HepG2 (cell line): ENCODE data around the gene PIGZ. TPM values are rescaled to one million over a fixed set of nuclear protein-coding genes. Genes with fewer than 3 reads are reported as not detected.

Source experiments
- ATF7 ChIP-seq, 2 experiments: fragments of 450-650 bp in 1 of 2; sonication (generic) in 1 of 2; formaldehyde crosslinking in 1 of 2; IDR thresholded peaks; 2 replicates each; pipeline versions ENCODE4 v1.4.0 to v1.6.1; 2016 to 2020; ENCODE audit warnings: antibody characterized with exemption in 1 of 2, mild to moderate bottlenecking in 1 of 2, missing genetic modification reagents in 1 of 2
- FOXJ3 ChIP-seq: sonication (generic); formaldehyde crosslinking; IDR thresholded peaks from 2 replicates; pipeline ENCODE4 v1.4.0; 2020; ENCODE audit warnings: missing genetic modification reagents, mild to moderate bottlenecking, borderline replicate concordance
- GZF1 ChIP-seq: sonication (generic); formaldehyde crosslinking; IDR thresholded peaks from 2 replicates; pipeline ENCODE4 v1.5.1; 2020; ENCODE audit warnings: mild to moderate bottlenecking, missing genetic modification reagents
- HMG20B ChIP-seq: conservative IDR thresholded peaks from 2 replicates; pipeline ENCODE4 v1.6.1; 2016; ENCODE audit warnings: missing genetic modification reagents, missing compliant biosample characterization
- HOXD1 ChIP-seq: sonication (generic); formaldehyde crosslinking; IDR thresholded peaks from 2 replicates; pipeline ENCODE4 v1.5.0; 2020; ENCODE audit warnings: missing genetic modification reagents
- KLF11 ChIP-seq: IDR thresholded peaks from 2 replicates; pipeline ENCODE4 v1.6.1; 2016; ENCODE audit warnings: missing compliant biosample characterization
- MAF1 ChIP-seq: sonication (generic); formaldehyde crosslinking; IDR thresholded peaks from 2 replicates; pipeline ENCODE4 v1.5.0; 2020; ENCODE audit warnings: missing genetic modification reagents, borderline replicate concordance
- MEIS1 ChIP-seq: sonication (generic); formaldehyde crosslinking; IDR thresholded peaks from 2 replicates; pipeline ENCODE4 v1.9.0; 2021; ENCODE audit warnings: mild to moderate bottlenecking, missing genetic modification reagents, moderate library complexity, borderline replicate concordance
- MIER2 ChIP-seq: IDR thresholded peaks from 2 replicates; pipeline ENCODE4 v1.6.1; 2016; ENCODE audit warnings: missing biosample characterization, missing genetic modification reagents
- NFATC3 ChIP-seq: sonication (generic); formaldehyde crosslinking; IDR thresholded peaks from 2 replicates; pipeline ENCODE4 v1.5.1; 2020; ENCODE audit warnings: mild to moderate bottlenecking, missing genetic modification reagents
- PHF21A ChIP-seq: sonication (generic); formaldehyde crosslinking; IDR thresholded peaks from 2 replicates; pipeline ENCODE4 v1.5.0; 2020; ENCODE audit warnings: mild to moderate bottlenecking, missing genetic modification reagents
- SSRP1 ChIP-seq: IDR thresholded peaks from 2 replicates; pipeline ENCODE4 v1.6.1; 2016; ENCODE audit warnings: control low read depth
- TEAD3 ChIP-seq: optimal IDR thresholded peaks from 2 replicates; pipeline ENCODE3; 2016; ENCODE audit warnings: borderline replicate concordance
- YY1 ChIP-seq: IDR thresholded peaks from 2 replicates; pipeline ENCODE4 v1.6.1; 2011; ENCODE audit warnings: low read length, low read depth, moderate library complexity, mild to moderate bottlenecking; ENCODE audit not compliant: insufficient read depth, insufficient replicate concordance
- ZBTB42 ChIP-seq: sonication (generic); formaldehyde crosslinking; IDR thresholded peaks from 2 replicates; pipeline ENCODE4 v1.5.0; 2020; ENCODE audit warnings: mild to moderate bottlenecking, missing genetic modification reagents
- ZFP1 ChIP-seq: IDR thresholded peaks from 2 replicates; pipeline ENCODE4 v1.6.1; 2016
- ZFP36L1 ChIP-seq: sonication (generic); formaldehyde crosslinking; IDR thresholded peaks from 2 replicates; pipeline ENCODE4 v1.8.0; 2022; ENCODE audit warnings: mild to moderate bottlenecking, missing genetic modification reagents, moderate library complexity
- ZNF101 ChIP-seq: sonication (generic); formaldehyde crosslinking; IDR thresholded peaks from 2 replicates; pipeline ENCODE4 v1.4.0; 2020; ENCODE audit warnings: mild to moderate bottlenecking, low read depth, missing genetic modification reagents, borderline replicate concordance
- ZNF33A ChIP-seq: sonication (generic); formaldehyde crosslinking; IDR thresholded peaks from 2 replicates; pipeline ENCODE4 v1.5.1; 2020; ENCODE audit warnings: missing genetic modification reagents, mild to moderate bottlenecking, moderate library complexity, borderline replicate concordance
- ZNF510 ChIP-seq: sonication (generic); formaldehyde crosslinking; IDR thresholded peaks from 2 replicates; pipeline ENCODE4 v1.4.0; 2020; ENCODE audit warnings: low read depth, mild to moderate bottlenecking, missing genetic modification reagents
- ZNF558 ChIP-seq: sonication (generic); formaldehyde crosslinking; IDR thresholded peaks from 2 replicates; pipeline ENCODE4 v1.9.0; 2022; ENCODE audit warnings: mild to moderate bottlenecking, missing genetic modification reagents, borderline replicate concordance
- ZNF563 ChIP-seq: sonication (generic); formaldehyde crosslinking; IDR thresholded peaks from 2 replicates; pipeline ENCODE4 v1.8.0; 2022; ENCODE audit warnings: mild to moderate bottlenecking, moderate library complexity, missing genetic modification reagents
- ZNF607 ChIP-seq: sonication (generic); formaldehyde crosslinking; IDR thresholded peaks from 2 replicates; pipeline ENCODE4 v1.5.1; 2020; ENCODE audit warnings: missing genetic modification reagents, mild to moderate bottlenecking, borderline replicate concordance
- ZNF672 ChIP-seq: sonication (generic); formaldehyde crosslinking; IDR thresholded peaks from 2 replicates; pipeline ENCODE4 v1.8.1; 2022; ENCODE audit warnings: missing genetic modification reagents
- ZNF782 ChIP-seq: sonication (generic); formaldehyde crosslinking; IDR thresholded peaks from 2 replicates; pipeline ENCODE4 v1.4.0; 2020; ENCODE audit warnings: missing genetic modification reagents, mild to moderate bottlenecking, borderline replicate concordance
- ZSCAN31 ChIP-seq: sonication (generic); formaldehyde crosslinking; IDR thresholded peaks from 2 replicates; pipeline ENCODE4 v1.5.0; 2020; ENCODE audit warnings: low read depth, mild to moderate bottlenecking, missing genetic modification reagents
- polyA plus RNA-seq, 8 experiments: library from polyadenylated mRNA; depleted of rRNA in 3 of 8; stranded (reverse) in 7 of 8; unstranded in 1 of 8; fragments of >200 nt; fragmentation: Illumina TruSeq in 4 of 8; extraction: Trizol in 4 of 8; gene quantifications; 2 replicates each; pipeline versions ENCODE4 v1.2.1 to v1.2.3, GENCODE V29; 2011 to 2016; ENCODE audit warnings: low read depth in 4 of 8, missing spikeins in 1 of 8, mixed read lengths in 1 of 8; ENCODE audit not compliant: insufficient read depth in 1 of 8
- total RNA-seq, 5 experiments: library from RNA; depleted of rRNA; stranded (reverse); fragments of >200 nt; fragmentation: Illumina TruSeq; extraction: Trizol; gene quantifications; 2 replicates each; pipeline ENCODE4 v1.2.3, GENCODE V29; 2016; ENCODE audit warnings: low read depth in 1 of 5
- TF ChIP-seq, protein P1 (sequence below): sonication (generic); formaldehyde crosslinking; IDR thresholded peaks from 2 replicates; pipeline ENCODE4 v1.5.1; 2020; ENCODE audit warnings: mild to moderate bottlenecking, moderate library complexity, missing genetic modification reagents
- TF ChIP-seq, protein P2 (sequence below): sonication (generic); formaldehyde crosslinking; IDR thresholded peaks from 2 replicates; pipeline ENCODE4 v1.5.0; 2020; ENCODE audit warnings: missing genetic modification reagents

The PIGZ gene
- total and polyA plus RNA-seq, 2 of the 13 experiments (the other 11 are each of a cell fraction or from before 2014, with no cell fraction given): 4.7 to 60.5 TPM

- TF ChIP-seq MEIS1 (CRISPR knock-in tag): no peak; the same call in 1 of the 2 replicates
- TF ChIP-seq GZF1 (CRISPR knock-in tag): peak; percentile 95; the same call in 1 of the 2 replicates
- TF ChIP-seq FOXJ3 (CRISPR knock-in tag): peak; percentile 14; the same call in 1 of the 2 replicates
- TF ChIP-seq NFATC3 (CRISPR knock-in tag): no peak
- 0 out of 2 replicates have a peak, but pooled peaks have one; percentile 31 for TF ChIP-seq ZFP1 (CRISPR knock-in tag)
- TF ChIP-seq TEAD3 (CRISPR knock-in tag): peak; percentile 85
- no peak for TF ChIP-seq YY1
- no peak for TF ChIP-seq KLF11 (CRISPR knock-in tag)
- peak; percentile 92 for TF ChIP-seq SSRP1 (CRISPR knock-in tag)
- 0 out of 2 replicates have a peak, but pooled peaks have one; percentile 51 for TF ChIP-seq MIER2 (CRISPR knock-in tag)
- TF ChIP-seq ZNF510 (CRISPR knock-in tag): peak; percentile 45; the same call in 1 of the 2 replicates
- TF ChIP-seq HOXD1 (CRISPR knock-in tag): peak; percentile 37; the same call in 1 of the 2 replicates
- no peak for TF ChIP-seq ZFP36L1 (CRISPR knock-in tag)
- TF ChIP-seq ZBTB42 (CRISPR knock-in tag): no peak
- peak; percentile 90 for TF ChIP-seq ZNF607 (CRISPR knock-in tag)
- no peak for TF ChIP-seq ATF7 (IDR thresholded peaks at IDR 0.05)
- TF ChIP-seq ATF7 (CRISPR knock-in tag; IDR thresholded peaks at IDR 0.05): no peak; the same call in 1 of the 2 replicates
- peak; percentile 50; the same call in 1 of the 2 replicates for TF ChIP-seq PHF21A (CRISPR knock-in tag)
- TF ChIP-seq, protein P1, sequence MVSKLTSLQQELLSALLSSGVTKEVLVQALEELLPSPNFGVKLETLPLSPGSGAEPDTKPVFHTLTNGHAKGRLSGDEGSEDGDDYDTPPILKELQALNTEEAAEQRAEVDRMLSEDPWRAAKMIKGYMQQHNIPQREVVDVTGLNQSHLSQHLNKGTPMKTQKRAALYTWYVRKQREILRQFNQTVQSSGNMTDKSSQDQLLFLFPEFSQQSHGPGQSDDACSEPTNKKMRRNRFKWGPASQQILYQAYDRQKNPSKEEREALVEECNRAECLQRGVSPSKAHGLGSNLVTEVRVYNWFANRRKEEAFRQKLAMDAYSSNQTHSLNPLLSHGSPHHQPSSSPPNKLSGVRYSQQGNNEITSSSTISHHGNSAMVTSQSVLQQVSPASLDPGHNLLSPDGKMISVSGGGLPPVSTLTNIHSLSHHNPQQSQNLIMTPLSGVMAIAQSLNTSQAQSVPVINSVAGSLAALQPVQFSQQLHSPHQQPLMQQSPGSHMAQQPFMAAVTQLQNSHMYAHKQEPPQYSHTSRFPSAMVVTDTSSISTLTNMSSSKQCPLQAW: peak; percentile 79
- no peak for TF ChIP-seq ZNF101 (CRISPR knock-in tag)
- no peak for TF ChIP-seq ZNF782 (CRISPR knock-in tag)
- TF ChIP-seq ZNF33A: 0 out of 2 replicates have a peak, but pooled peaks have one; percentile 27
- TF ChIP-seq ZNF563 (CRISPR knock-in tag): no peak
- TF ChIP-seq ZNF672 (CRISPR knock-in tag): no peak
- no peak for TF ChIP-seq ZNF558 (CRISPR knock-in tag)
- TF ChIP-seq, protein P2, sequence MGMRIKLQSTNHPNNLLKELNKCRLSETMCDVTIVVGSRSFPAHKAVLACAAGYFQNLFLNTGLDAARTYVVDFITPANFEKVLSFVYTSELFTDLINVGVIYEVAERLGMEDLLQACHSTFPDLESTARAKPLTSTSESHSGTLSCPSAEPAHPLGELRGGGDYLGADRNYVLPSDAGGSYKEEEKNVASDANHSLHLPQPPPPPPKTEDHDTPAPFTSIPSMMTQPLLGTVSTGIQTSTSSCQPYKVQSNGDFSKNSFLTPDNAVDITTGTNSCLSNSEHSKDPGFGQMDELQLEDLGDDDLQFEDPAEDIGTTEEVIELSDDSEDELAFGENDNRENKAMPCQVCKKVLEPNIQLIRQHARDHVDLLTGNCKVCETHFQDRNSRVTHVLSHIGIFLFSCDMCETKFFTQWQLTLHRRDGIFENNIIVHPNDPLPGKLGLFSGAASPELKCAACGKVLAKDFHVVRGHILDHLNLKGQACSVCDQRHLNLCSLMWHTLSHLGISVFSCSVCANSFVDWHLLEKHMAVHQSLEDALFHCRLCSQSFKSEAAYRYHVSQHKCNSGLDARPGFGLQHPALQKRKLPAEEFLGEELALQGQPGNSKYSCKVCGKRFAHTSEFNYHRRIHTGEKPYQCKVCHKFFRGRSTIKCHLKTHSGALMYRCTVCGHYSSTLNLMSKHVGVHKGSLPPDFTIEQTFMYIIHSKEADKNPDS (CRISPR knock-in tag): peak; percentile 51; the same call in 1 of the 2 replicates
- 0 out of 2 replicates have a peak, but pooled peaks have one; percentile 59 for TF ChIP-seq ZSCAN31 (CRISPR knock-in tag)
- TF ChIP-seq MAF1 (CRISPR knock-in tag): no peak
- TF ChIP-seq HMG20B: 0 out of 2 replicates have a peak, but pooled peaks have one; percentile 58
Observed at GRCh38 chr3:196962108-196962929, 6.3 kb downstream of the PIGZ start (continued).
